Measurements from ENCODE around the gene NAV3. TPM values are rescaled to one million over a fixed set of nuclear protein-coding genes. Genes with fewer than 3 reads are reported as not detected.

The NAV3 gene
- total RNA-seq, 2 donors from 2014 or later, result 0.72 to 1.9 TPM

DNA sequence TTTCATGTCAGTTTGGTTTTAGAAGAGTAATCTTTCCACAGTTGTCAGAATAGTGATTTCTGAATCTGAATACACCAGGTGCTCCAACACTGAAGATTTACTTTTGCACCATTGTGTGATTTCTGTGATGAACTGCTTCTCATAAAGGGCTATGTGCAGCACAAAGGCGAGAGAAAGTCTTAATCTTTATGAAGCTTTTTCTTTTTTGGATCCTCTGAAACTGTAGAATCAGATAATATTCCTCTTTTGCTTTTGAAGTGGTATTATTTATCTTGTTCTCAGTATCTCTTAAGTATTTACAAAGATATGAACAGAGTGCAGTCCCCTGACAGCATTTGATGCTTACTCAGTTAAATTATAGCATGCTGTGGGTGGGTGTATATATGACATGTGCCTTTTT, 207.8 kb downstream of the NAV3 start:
- Histone ChIP-seq H3K36me3 (no peaks in the 10 kb centered on the region), H3K4me3 (no peak overlapping the region)
- DNase-seq, result no peak

DNA sequence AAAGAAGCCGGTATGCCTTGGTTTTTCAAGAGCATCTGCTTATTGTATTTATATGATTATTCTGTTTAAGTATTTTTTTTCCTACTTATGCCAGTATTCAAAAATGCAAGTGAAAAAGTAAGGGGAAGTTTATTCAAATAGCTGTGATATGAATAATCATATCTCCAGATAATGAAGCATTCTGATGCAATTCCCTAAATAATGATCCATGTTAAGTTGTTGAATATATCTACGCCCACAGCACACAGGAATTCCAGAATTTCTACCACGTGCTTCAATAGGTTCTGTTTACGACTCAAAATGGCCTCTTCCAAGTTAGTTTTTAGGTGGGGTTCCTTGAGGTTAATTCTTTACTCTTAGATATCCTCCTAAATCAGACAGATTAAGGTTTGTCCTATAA, 208.3 kb downstream of the NAV3 start:
- H3K4me3 ChIP-seq, result no peak overlapping the region
- no peaks in the 10 kb centered on the region for H3K36me3 ChIP-seq
- H3K27me3 ChIP-seq, result no peaks in the 10 kb centered on the region
- intact Hi-C loops (cut with DNase I), result no loop called here
- no peak overlapping the region for H3K9ac ChIP-seq (ENCODE audit: low read depth in 2 of 2, low read length in 2 of 2)
- H3K9me3 ChIP-seq, result no peaks in the 10 kb centered on the region
- H3K4me1 ChIP-seq, result no peaks in the 10 kb centered on the region
- DNase-seq, result no peak
- no peak overlapping the region for H3K27ac ChIP-seq
- TF ChIP-seq, protein P1, sequence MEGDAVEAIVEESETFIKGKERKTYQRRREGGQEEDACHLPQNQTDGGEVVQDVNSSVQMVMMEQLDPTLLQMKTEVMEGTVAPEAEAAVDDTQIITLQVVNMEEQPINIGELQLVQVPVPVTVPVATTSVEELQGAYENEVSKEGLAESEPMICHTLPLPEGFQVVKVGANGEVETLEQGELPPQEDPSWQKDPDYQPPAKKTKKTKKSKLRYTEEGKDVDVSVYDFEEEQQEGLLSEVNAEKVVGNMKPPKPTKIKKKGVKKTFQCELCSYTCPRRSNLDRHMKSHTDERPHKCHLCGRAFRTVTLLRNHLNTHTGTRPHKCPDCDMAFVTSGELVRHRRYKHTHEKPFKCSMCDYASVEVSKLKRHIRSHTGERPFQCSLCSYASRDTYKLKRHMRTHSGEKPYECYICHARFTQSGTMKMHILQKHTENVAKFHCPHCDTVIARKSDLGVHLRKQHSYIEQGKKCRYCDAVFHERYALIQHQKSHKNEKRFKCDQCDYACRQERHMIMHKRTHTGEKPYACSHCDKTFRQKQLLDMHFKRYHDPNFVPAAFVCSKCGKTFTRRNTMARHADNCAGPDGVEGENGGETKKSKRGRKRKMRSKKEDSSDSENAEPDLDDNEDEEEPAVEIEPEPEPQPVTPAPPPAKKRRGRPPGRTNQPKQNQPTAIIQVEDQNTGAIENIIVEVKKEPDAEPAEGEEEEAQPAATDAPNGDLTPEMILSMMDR (IDR thresholded peaks at IDR 0.05), result no peak

More for the DNA sequence above, 207.8 kb downstream of the NAV3 start:
- Histone ChIP-seq H3K27me3 (no peaks in the 10 kb centered on the region), H3K4me1 (no peaks in the 10 kb centered on the region), H3K27ac (no peak overlapping the region), H3K9me3 (no peaks in the 10 kb centered on the region), H3K9ac (ENCODE audit: low read depth in 2 of 2, low read length in 2 of 2) (no peak overlapping the region)
- intact Hi-C loops (cut with DNase I), result no loop called here
- TF ChIP-seq, protein P1 (IDR thresholded peaks at IDR 0.05), result no peak

DNA sequence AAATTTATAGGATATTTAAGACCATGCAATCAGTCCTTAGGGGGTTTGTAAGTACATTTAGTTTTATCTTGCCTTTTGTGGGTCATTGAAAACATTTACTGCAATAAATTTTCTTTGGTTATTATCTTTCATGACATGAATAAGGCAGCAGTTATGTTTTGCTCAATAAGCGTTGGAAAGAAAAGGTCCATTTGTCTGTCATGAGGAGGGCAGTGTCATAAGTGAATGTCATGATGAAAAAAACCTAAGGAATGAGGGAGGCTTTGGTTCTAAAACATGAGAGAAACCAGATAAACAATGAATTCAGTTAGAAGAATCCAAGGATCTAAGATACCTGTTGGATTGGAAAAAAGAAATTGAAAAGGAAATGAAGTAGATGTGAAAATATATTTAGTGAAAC, 209.4 kb downstream of the NAV3 start:
- intact Hi-C loops (cut with DNase I), result no loop called here
- TF ChIP-seq, protein P1 (IDR thresholded peaks at IDR 0.05), result no peak

DNA sequence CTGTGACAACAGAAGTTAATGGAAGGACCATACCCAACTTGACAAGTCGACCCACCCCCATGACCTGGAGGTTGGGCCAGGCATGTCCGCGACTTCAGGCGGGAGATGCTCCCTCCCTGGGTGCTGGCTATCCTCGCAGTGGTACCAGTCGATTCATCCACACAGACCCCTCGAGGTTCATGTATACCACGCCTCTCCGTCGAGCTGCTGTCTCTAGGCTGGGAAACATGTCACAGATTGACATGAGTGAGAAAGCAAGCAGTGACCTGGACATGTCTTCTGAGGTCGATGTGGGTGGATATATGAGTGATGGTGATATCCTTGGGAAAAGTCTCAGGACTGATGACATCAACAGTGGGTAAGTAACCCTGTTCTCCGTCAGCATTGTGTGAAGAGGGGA, 220.1 kb downstream of the NAV3 start:
- no peak overlapping the region for H3K27ac ChIP-seq
- TF ChIP-seq, protein P1 (IDR thresholded peaks at IDR 0.05), result no peak
- DNase-seq, result no peak
- H3K4me3 ChIP-seq, result no peak overlapping the region
- intact Hi-C loops (cut with DNase I), result no loop called here
- H3K9me3 ChIP-seq, result no peaks in the 10 kb centered on the region
- H3K4me1 ChIP-seq, result no peaks in the 10 kb centered on the region
- H3K36me3 ChIP-seq, result no peaks in the 10 kb centered on the region
- no peak overlapping the region for H3K9ac ChIP-seq (ENCODE audit: low read depth in 2 of 2, low read length in 2 of 2)
- H3K27me3 ChIP-seq, result no peaks in the 10 kb centered on the region

More for the DNA sequence above, 209.4 kb downstream of the NAV3 start:
- Histone ChIP-seq H3K4me1 (no peaks in the 10 kb centered on the region), H3K27me3 (no peaks in the 10 kb centered on the region), H3K9ac (ENCODE audit: low read depth in 2 of 2, low read length in 2 of 2) (no peak overlapping the region), H3K4me3 (no peak overlapping the region), H3K27ac (no peak overlapping the region), H3K36me3 (no peaks in the 10 kb centered on the region), H3K9me3 (no peaks in the 10 kb centered on the region)
- no peak for DNase-seq

DNA sequence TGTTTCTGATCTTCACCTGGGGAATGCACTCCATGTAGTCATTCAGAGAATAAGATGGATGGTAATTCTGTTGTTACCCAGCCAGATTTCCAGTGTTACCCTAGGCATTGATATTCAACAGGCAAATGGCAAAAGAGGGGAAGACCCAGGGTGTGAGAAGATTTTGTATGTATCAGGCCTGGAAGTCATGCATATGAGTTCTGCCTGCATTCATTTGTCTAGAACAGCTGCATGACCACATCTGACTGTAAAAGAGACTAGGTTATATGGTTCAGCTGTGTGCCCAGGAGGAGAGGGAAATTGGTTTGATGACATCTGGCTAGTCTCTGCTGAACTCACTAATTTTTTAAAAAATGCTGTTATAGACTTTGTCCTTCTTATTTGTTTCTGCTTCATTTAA, 224.9 kb downstream of the NAV3 start:
- Histone ChIP-seq H3K4me1 (no peaks in the 10 kb centered on the region), H3K27ac (no peak overlapping the region), H3K27me3 (no peaks in the 10 kb centered on the region), H3K9ac (ENCODE audit: low read depth in 2 of 2, low read length in 2 of 2) (no peak overlapping the region), H3K9me3 (no peaks in the 10 kb centered on the region), H3K36me3 (no peaks in the 10 kb centered on the region), H3K4me3 (no peak overlapping the region)
- no peak for DNase-seq
- TF ChIP-seq, protein P1 (IDR thresholded peaks at IDR 0.05), result no peak
- intact Hi-C loops (cut with DNase I), result no loop called here

DNA sequence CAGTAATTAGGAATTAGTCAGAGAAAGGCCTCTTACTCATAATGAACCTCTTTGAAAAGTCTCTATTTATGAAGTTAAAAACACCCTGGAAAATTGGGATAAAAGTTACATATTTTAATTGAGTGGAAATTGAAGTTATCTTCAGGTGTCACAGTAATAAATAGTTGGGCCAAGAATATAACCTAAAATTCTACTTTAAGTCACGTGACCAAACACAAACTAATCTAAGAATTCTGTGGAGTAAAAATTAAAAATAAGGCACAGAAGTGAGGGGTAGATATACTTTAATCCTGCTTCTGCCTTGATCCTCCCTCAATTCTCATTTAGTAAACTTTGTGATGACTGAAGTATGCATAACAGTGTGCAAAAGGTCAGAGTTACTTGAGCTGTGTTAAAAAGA, 226.4 kb downstream of the NAV3 start:
- Histone ChIP-seq H3K27me3 (no peaks in the 10 kb centered on the region), H3K4me1 (no peaks in the 10 kb centered on the region), H3K27ac (no peak overlapping the region), H3K4me3 (no peak overlapping the region), H3K36me3 (no peaks in the 10 kb centered on the region), H3K9ac (ENCODE audit: low read depth in 2 of 2, low read length in 2 of 2) (no peak overlapping the region), H3K9me3 (no peaks in the 10 kb centered on the region)
- DNase-seq, result no peak
- TF ChIP-seq, protein P1 (IDR thresholded peaks at IDR 0.05), result no peak
- intact Hi-C loops (cut with DNase I), result no loop called here

Measured in colonic mucosa (tissue), 4 donors.